GM23248 (cell line): ENCODE results near the gene RHCE.
"Not testable (repeated sequence)": the region's sequence is repeated elsewhere in the genome, so short reads cannot be mapped to it uniquely, and the experiment has no call there.

Source experiments
- EZH2 ChIP-seq: fragments of 200-600 bp; sonication (generic); IDR thresholded peaks from 2 replicates; pipeline ENCODE4 v1.6.1; 2018; ENCODE audit warnings: antibody characterized with exemption, mild to moderate bottlenecking; ENCODE audit not compliant: insufficient read depth, poor library complexity, severe bottlenecking
- EZH2phosphoT487 ChIP-seq: fragments of 200-600 bp; sonication (generic); IDR thresholded peaks from 2 replicates; pipeline ENCODE4 v1.6.1; 2018; ENCODE audit warnings: antibody characterized with exemption, moderate library complexity, mild to moderate bottlenecking, low read depth; ENCODE audit not compliant: insufficient read depth

DNA sequence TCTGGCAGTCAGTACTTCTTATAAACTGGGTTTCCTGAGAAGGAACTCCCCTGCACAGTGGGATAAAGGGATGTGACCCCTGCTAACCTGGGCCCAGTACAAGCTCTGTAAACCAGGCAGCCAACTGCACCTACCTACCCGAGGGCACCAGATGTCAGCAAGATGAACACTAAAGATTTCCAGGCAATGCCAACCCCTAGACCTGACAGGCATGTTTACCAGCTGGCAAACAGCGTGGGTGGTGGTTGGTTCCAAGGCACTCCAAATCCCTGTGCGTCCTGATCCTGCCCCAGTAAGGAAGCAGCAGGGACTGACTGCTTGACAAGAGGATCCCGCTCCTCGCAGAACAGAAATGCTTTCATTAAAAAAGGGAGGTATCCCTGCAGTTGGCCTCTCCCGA is 2.6 kb upstream of the RHCE start:
- not testable (repeated sequence) for TF ChIP-seq EZH2, EZH2phosphoT487
